Panc1 (cell line): ENCODE measurements around the gene PLCG2. TPM values are rescaled to one million over a fixed set of nuclear protein-coding genes. Genes with fewer than 3 reads are reported as not detected.

ENCODE experiments used
- ATAC-seq: fragments of 200-7000 bp; cut with Tn5 transposase; 2 replicates; pipeline ENCODE4 v1.9.1; 2020; ENCODE audit warnings: mild to moderate bottlenecking, moderate library complexity
- BruUV-seq: library from RNA; stranded (reverse); fragments of 400-500 nt; replicated peaks from 2 replicates; lab custom pipeline; 2021; lab: Mats Ljungman, UMichigan
- CTCF ChIA-PET: fragments of 300-600 bp; sonication (Branson Sonifier 250); formaldehyde crosslinking; loops from one replicate; lab custom pipeline; 2022; ENCODE audit warnings: antibody characterized with exemption; lab: Charles Lee
- POLR2A ChIA-PET: fragments of 300-600 bp; sonication (Branson Sonifier 250); formaldehyde crosslinking; loops from one replicate; lab custom pipeline; 2022; ENCODE audit warnings: antibody characterized with exemption; lab: Charles Lee
- DNase-seq: peaks from one replicate; pipeline ENCODE4 v3.0.0-alpha.2; 2010; ENCODE audit warnings: low read depth, low spot score
- H3K27ac ChIP-seq: 2 replicates; pipeline ENCODE4 v1.5.1; 2011; ENCODE audit warnings: mild to moderate bottlenecking, low read length, inconsistent platforms
- H3K27me3 ChIP-seq: fragments of 200-500 bp; sonication (Bioruptor generic); 2 replicates; pipeline ENCODE4 v1.6.0; 2014; ENCODE audit warnings: low read length, inconsistent platforms; ENCODE audit not compliant: control insufficient read depth, insufficient read depth
- H3K36me3 ChIP-seq: fragments of 200-500 bp; sonication (Bioruptor generic); 2 replicates; pipeline ENCODE4 v1.5.1; 2014; ENCODE audit warnings: inconsistent platforms, mild to moderate bottlenecking, low read length, moderate library complexity; ENCODE audit not compliant: control insufficient read depth, insufficient read depth
- H3K4me1 ChIP-seq: 2 replicates; pipeline ENCODE4 v1.5.1; 2011; ENCODE audit warnings: inconsistent platforms, mild to moderate bottlenecking, low read length, moderate library complexity; ENCODE audit not compliant: control insufficient read depth, insufficient read depth
- H3K4me3 ChIP-seq, 2 experiments: 2 replicates each; pipeline ENCODE4 v1.5.1; 2011 to 2012; ENCODE audit warnings: low read depth in 2 of 2, low read length in 2 of 2, mild to moderate bottlenecking in 2 of 2, inconsistent platforms in 1 of 2, moderate library complexity in 1 of 2
- H3K9me3 ChIP-seq: fragments of 200-500 bp; sonication (Bioruptor generic); 2 replicates; pipeline ENCODE4 v1.5.1; 2014; ENCODE audit warnings: low read depth, mild to moderate bottlenecking, inconsistent platforms, low read length, moderate library complexity; ENCODE audit not compliant: control insufficient read depth, insufficient read depth
- CTCF ChIP-seq: fragments of 450-650 bp; IDR thresholded peaks from 2 replicates; pipeline ENCODE4 v1.5.1; 2017; ENCODE audit warnings: mild to moderate bottlenecking
- POLR2AphosphoS5 ChIP-seq: IDR thresholded peaks from 2 replicates; pipeline ENCODE4 v1.6.1; 2012; ENCODE audit warnings: mild to moderate bottlenecking, low read depth, low read length, moderate library complexity
- SIN3A ChIP-seq: IDR thresholded peaks from 2 replicates; pipeline ENCODE4 v1.6.1; 2012; ENCODE audit warnings: low read depth, mild to moderate bottlenecking, low read length, moderate library complexity, borderline replicate concordance; ENCODE audit not compliant: insufficient read depth
- TCF7L2 ChIP-seq: IDR thresholded peaks from 2 replicates; pipeline ENCODE4 v1.6.1; 2011; ENCODE audit warnings: mild to moderate bottlenecking, low read depth, low read length, inconsistent platforms
- in situ Hi-C: cut with HindIII; loops from 2 replicates; pipeline ENCODE4 v1.10.0; 2016; ENCODE audit warnings: low sequenced_read_pairs, low pct_unique_long_range_greater_than_20kb
- intact Hi-C: fragments of 100-400 bp; cut with micrococcal nuclease; formaldehyde crosslinking; loops from one replicate; pipeline ENCODE4 v1.10.0; 2022; ENCODE audit not compliant: unreplicated experiment
- total RNA-seq: library from RNA; stranded (reverse); gene quantifications from one replicate; pipeline ENCODE4 v1.2.1, GENCODE V29; 2021; ENCODE audit not compliant: unreplicated experiment
- TF ChIP-seq, protein P1 (sequence below), 2 experiments: IDR thresholded peaks; 2 replicates each; pipeline ENCODE4 v1.6.1; 2011 to 2012; ENCODE audit warnings: low read depth in 2 of 2, control low read depth in 1 of 2, low read length in 1 of 2, mild to moderate bottlenecking in 1 of 2, moderate library complexity in 1 of 2; ENCODE audit not compliant: insufficient read depth in 1 of 2

Gene PLCG2
- total RNA-seq, 1 experiment from 2014 or later, result 10.8 TPM

- TF ChIP-seq POLR2AphosphoS5 (no peak), TCF7L2 (no peak), SIN3A (no peak), CTCF (no peak)
- TF ChIP-seq, protein P1, sequence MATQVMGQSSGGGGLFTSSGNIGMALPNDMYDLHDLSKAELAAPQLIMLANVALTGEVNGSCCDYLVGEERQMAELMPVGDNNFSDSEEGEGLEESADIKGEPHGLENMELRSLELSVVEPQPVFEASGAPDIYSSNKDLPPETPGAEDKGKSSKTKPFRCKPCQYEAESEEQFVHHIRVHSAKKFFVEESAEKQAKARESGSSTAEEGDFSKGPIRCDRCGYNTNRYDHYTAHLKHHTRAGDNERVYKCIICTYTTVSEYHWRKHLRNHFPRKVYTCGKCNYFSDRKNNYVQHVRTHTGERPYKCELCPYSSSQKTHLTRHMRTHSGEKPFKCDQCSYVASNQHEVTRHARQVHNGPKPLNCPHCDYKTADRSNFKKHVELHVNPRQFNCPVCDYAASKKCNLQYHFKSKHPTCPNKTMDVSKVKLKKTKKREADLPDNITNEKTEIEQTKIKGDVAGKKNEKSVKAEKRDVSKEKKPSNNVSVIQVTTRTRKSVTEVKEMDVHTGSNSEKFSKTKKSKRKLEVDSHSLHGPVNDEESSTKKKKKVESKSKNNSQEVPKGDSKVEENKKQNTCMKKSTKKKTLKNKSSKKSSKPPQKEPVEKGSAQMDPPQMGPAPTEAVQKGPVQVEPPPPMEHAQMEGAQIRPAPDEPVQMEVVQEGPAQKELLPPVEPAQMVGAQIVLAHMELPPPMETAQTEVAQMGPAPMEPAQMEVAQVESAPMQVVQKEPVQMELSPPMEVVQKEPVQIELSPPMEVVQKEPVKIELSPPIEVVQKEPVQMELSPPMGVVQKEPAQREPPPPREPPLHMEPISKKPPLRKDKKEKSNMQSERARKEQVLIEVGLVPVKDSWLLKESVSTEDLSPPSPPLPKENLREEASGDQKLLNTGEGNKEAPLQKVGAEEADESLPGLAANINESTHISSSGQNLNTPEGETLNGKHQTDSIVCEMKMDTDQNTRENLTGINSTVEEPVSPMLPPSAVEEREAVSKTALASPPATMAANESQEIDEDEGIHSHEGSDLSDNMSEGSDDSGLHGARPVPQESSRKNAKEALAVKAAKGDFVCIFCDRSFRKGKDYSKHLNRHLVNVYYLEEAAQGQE (IDR thresholded peaks at IDR 0.05; ENCODE audit: insufficient read depth in 1 of 2, low read depth in 2 of 2, low read length in 1 of 2), result no peak
- H3K36me3 ChIP-seq, result no peaks in the 10 kb centered on the region
- ChIA-PET CTCF (interaction anchor here (0.7 kb wide), 1 partner anchor 527 kb away, joined by 5 read pairs; no protein-coding TSS in a partner anchor), POLR2A (no interaction called here)
- no peaks in the 10 kb centered on the region for H3K9me3 ChIP-seq
- H3K4me1 ChIP-seq, result no peaks in the 10 kb centered on the region
- no peak overlapping the region for H3K27ac ChIP-seq
- no peak for DNase-seq
- H3K27me3 ChIP-seq, result no peaks in the 10 kb centered on the region
- in situ Hi-C loops (no loop called here), intact Hi-C loops (no loop called here)
- ATAC-seq, result no peak
- no TSS peak for BruUV-seq
- no peak overlapping the region for H3K4me3 ChIP-seq
Observed at GRCh38 chr16:81868057-81868748, 89.1 kb downstream of the PLCG2 start.

GRCh38 chr16:81869326-81869725 lies 90.2 kb downstream of the PLCG2 start:
- CTCF ChIA-PET, result no interaction called here
- POLR2A ChIA-PET, result no interaction called here
- DNase-seq (no peak), ATAC-seq (no peak)
- H3K4me1 ChIP-seq, result no peaks in the 10 kb centered on the region
- no peak overlapping the region for H3K27ac ChIP-seq
- BruUV-seq, result no TSS peak
- intact Hi-C loops (no loop called here), in situ Hi-C loops (no loop called here)
- no peaks in the 10 kb centered on the region for H3K27me3 ChIP-seq
- H3K4me3 ChIP-seq, result no peak overlapping the region
- no peaks in the 10 kb centered on the region for H3K9me3 ChIP-seq
- TF ChIP-seq TCF7L2, result no peak
- no peak for TF ChIP-seq POLR2AphosphoS5
- no peak for TF ChIP-seq SIN3A
- TF ChIP-seq, protein P1 (IDR thresholded peaks at IDR 0.05; ENCODE audit: insufficient read depth in 1 of 2, low read depth in 2 of 2, low read length in 1 of 2), result no peak
- TF ChIP-seq CTCF, result no peak
- no peaks in the 10 kb centered on the region for H3K36me3 ChIP-seq
